Measurements from ENCODE around the gene SPATA21. TPM values are rescaled to one million over a fixed set of nuclear protein-coding genes. Genes with fewer than 3 reads are reported as not detected.
"Not testable (repeated sequence)": the region's sequence is repeated elsewhere in the genome, so short reads cannot be mapped to it uniquely, and the experiment has no call there.

Gene SPATA21
- total RNA-seq, 1 donor from 2014 or later = not detected

GRCh38 chr1:16478091-16478490, 40.9 kb upstream of the SPATA21 start:
- Mint-ChIP-seq H3K4me3 (no peak overlapping the region), H3K9me3 (no peaks in the 10 kb centered on the region), H3K27me3 (ENCODE audit: low read depth) (no peaks in the 10 kb centered on the region), H3K4me1 (no peaks in the 10 kb centered on the region), H3K27ac (ENCODE audit: unreplicated experiment) (no peak overlapping the region), H3K36me3 (ENCODE audit: low read depth) (peaks cover 14% of the 10 kb centered on the region)
- TF ChIP-seq, protein P1, sequence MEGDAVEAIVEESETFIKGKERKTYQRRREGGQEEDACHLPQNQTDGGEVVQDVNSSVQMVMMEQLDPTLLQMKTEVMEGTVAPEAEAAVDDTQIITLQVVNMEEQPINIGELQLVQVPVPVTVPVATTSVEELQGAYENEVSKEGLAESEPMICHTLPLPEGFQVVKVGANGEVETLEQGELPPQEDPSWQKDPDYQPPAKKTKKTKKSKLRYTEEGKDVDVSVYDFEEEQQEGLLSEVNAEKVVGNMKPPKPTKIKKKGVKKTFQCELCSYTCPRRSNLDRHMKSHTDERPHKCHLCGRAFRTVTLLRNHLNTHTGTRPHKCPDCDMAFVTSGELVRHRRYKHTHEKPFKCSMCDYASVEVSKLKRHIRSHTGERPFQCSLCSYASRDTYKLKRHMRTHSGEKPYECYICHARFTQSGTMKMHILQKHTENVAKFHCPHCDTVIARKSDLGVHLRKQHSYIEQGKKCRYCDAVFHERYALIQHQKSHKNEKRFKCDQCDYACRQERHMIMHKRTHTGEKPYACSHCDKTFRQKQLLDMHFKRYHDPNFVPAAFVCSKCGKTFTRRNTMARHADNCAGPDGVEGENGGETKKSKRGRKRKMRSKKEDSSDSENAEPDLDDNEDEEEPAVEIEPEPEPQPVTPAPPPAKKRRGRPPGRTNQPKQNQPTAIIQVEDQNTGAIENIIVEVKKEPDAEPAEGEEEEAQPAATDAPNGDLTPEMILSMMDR (conservative IDR thresholded peaks at IDR 0.05) = no peak
- DNase-seq (ENCODE audit: low read depth, low spot score) = no peak

DNA sequence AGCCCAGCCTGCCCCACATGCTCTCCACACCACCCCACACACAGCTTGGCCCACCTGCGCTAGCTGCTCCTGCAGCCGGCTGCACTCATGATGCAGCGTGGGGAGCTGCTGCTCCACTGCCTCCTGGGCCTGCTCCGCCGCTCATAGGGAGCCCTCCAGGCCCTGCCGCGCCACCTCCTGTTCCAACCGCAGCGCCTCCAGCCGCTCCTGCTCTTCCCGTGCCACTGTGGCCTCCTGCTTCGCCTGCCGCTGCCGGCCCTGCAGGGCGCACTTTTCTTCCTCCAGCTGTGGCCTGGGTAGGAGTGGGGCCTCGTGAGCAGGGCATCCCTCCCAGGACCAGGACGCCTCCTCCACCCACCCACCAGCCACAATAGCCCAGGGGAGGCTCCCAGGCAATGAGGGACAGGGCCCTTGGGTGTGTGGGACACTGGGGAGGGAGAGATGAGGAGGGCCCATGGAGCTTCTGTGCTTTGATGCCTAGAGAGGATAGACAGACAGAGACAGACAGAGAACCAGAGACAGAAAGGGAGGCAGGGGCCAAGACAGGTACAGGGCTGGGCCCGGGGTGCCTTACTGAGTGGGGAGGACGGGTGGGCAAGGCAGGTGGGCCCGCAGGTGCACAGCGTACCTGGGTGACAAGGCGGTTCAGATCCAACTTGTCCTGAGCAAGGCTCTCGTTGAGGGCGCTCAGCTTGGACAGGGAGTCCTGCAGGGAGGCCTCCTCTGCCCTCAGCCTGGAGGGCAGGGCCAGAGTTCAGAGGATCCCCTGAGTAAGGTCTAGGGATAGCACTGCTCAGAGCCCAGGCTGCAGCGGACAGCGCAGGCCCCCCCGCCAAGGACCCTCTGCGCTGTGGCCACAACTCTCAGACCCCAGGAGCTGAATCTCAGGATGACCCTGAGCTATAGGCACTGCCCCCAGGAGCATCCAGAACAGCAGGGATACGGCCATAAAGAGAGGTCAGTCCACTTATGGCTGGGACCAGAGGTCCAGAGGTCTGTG, 38.8 kb upstream of the SPATA21 start:
- H3K9me3 Mint-ChIP-seq = not testable (repeated sequence)
- peaks cover 20% of the 10 kb centered on the region for H3K36me3 Mint-ChIP-seq (ENCODE audit: low read depth)

DNA sequence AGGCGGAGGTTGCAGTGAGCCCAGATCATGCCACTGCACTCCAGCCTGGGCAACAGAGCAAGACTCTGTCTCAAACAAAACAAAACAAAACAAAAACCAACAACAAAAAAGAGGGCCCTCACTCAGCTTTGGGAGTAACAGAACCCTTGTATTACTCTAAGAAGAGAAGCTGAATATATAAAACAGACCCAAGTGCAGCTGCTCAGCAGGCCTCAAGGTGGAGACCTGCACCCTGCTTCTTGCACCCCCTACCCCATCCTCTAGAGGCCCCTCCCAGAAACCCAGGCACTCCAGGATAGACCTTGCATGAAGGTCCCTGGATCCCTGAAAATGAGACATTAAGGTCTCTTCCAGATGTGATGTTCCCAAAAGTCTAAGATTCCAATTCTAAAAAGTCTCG, 37.7 kb upstream of the SPATA21 start:
- not testable (repeated sequence) for H3K27ac Mint-ChIP-seq (ENCODE audit: unreplicated experiment); H3K4me1 Mint-ChIP-seq; H3K27me3 Mint-ChIP-seq (ENCODE audit: low read depth); H3K9me3 Mint-ChIP-seq; H3K4me3 Mint-ChIP-seq; DNase-seq (ENCODE audit: low read depth, low spot score)
- peaks cover 17% of the 10 kb centered on the region for H3K36me3 Mint-ChIP-seq (ENCODE audit: low read depth)

More for the DNA sequence above, 38.8 kb upstream of the SPATA21 start:
- H3K27ac Mint-ChIP-seq (ENCODE audit: unreplicated experiment); H3K4me3 Mint-ChIP-seq; H3K27me3 Mint-ChIP-seq (ENCODE audit: low read depth); DNase-seq (ENCODE audit: low read depth, low spot score); H3K4me1 Mint-ChIP-seq: not testable (repeated sequence)

- DNase-seq (ENCODE audit: low read depth, low spot score) = no peak
- peaks cover 19% of the 10 kb centered on the region for H3K36me3 Mint-ChIP-seq (ENCODE audit: low read depth)
- H3K27me3 Mint-ChIP-seq (ENCODE audit: low read depth) = no peaks in the 10 kb centered on the region
- TF ChIP-seq, protein P1 (conservative IDR thresholded peaks at IDR 0.05) = no peak
- H3K9me3 Mint-ChIP-seq = no peaks in the 10 kb centered on the region
- H3K4me3 Mint-ChIP-seq = no peak overlapping the region
- no peak overlapping the region for H3K27ac Mint-ChIP-seq (ENCODE audit: unreplicated experiment)
- no peaks in the 10 kb centered on the region for H3K4me1 Mint-ChIP-seq
These were observed 37.1 kb upstream of the SPATA21 start for GRCh38 chr1:16474166-16474800.

DNA sequence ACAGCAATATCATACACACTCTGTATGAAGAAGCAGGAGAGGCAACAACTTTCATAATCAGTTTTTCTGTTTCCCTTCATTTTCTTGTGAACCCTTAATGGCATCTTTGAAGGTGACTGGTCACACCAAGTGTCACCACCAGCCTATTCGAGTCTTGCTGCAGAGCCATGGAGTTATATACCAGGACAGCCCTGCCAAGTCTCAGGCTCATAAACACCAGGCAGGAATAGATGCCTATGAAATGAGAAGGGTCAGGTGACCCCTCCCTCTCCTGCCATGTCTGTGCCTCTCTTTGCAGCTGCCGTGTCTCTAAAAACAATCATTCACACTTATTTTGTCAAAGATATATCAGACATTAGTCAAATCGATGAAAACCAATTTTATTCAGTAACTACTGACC, 31.3 kb upstream of the SPATA21 start:
- Mint-ChIP-seq H3K27ac (ENCODE audit: unreplicated experiment) (no peak overlapping the region), H3K4me3 (no peak overlapping the region), H3K4me1 (no peaks in the 10 kb centered on the region), H3K9me3 (no peaks in the 10 kb centered on the region), H3K36me3 (ENCODE audit: low read depth) (peaks cover 18% of the 10 kb centered on the region), H3K27me3 (ENCODE audit: low read depth) (no peaks in the 10 kb centered on the region)
- TF ChIP-seq, protein P1 (conservative IDR thresholded peaks at IDR 0.05) = no peak
- no peak for DNase-seq (ENCODE audit: low read depth, low spot score)

- no peak for DNase-seq (ENCODE audit: low read depth, low spot score)
- H3K4me1 Mint-ChIP-seq = no peaks in the 10 kb centered on the region
- H3K9me3 Mint-ChIP-seq = no peaks in the 10 kb centered on the region
- H3K36me3 Mint-ChIP-seq (ENCODE audit: low read depth) = peaks cover 9% of the 10 kb centered on the region
- TF ChIP-seq, protein P1 (conservative IDR thresholded peaks at IDR 0.05) = no peak
- H3K4me3 Mint-ChIP-seq = no peak overlapping the region
- H3K27ac Mint-ChIP-seq (ENCODE audit: unreplicated experiment) = no peak overlapping the region
- no peaks in the 10 kb centered on the region for H3K27me3 Mint-ChIP-seq (ENCODE audit: low read depth)
These were observed 27.8 kb upstream of the SPATA21 start for GRCh38 chr1:16464917-16465625.
